Ishikawa (cell line): ENCODE data around the gene CERK.

Experiments used
- CEBPB ChIP-seq: IDR thresholded peaks from 2 replicates; pipeline ENCODE4 v1.6.1; 2012
- CREB1 ChIP-seq: IDR thresholded peaks from 2 replicates; pipeline ENCODE4 v1.6.1; 2012; ENCODE audit warnings: low read depth
- EP300 ChIP-seq: IDR thresholded peaks from 2 replicates; pipeline ENCODE4 v1.6.1; 2012; ENCODE audit warnings: borderline replicate concordance
- MAX ChIP-seq: IDR thresholded peaks from 2 replicates; pipeline ENCODE4 v1.6.1; 2012
- NFIC ChIP-seq: IDR thresholded peaks from 2 replicates; pipeline ENCODE4 v1.6.1; 2012
- USF1 ChIP-seq: IDR thresholded peaks from 2 replicates; pipeline ENCODE4 v1.6.1; 2012
- ZBTB7A ChIP-seq: IDR thresholded peaks from 2 replicates; pipeline ENCODE4 v1.6.1; 2012; ENCODE audit warnings: low read depth

- TF ChIP-seq CREB1 (no peak), EP300 (no peak), NFIC (no peak), MAX (no peak), ZBTB7A (no peak), USF1 (no peak), CEBPB (no peak)
These were observed 69.9 kb downstream of the CERK start for GRCh38 chr22:46668116-46668515.
